Measurements from ENCODE around the gene B3GNT3. TPM values are rescaled to one million over a fixed set of nuclear protein-coding genes. Genes with fewer than 3 reads are reported as not detected.
A peak's percentile ranks its signal among the peaks of the same experiment; 100 is the strongest.

The B3GNT3 gene
- total and polyA plus RNA-seq, 2 of the 13 experiments (the other 11 are each of a cell fraction or from before 2014, with no cell fraction given), result 0.86 to 4.0 TPM

DNA sequence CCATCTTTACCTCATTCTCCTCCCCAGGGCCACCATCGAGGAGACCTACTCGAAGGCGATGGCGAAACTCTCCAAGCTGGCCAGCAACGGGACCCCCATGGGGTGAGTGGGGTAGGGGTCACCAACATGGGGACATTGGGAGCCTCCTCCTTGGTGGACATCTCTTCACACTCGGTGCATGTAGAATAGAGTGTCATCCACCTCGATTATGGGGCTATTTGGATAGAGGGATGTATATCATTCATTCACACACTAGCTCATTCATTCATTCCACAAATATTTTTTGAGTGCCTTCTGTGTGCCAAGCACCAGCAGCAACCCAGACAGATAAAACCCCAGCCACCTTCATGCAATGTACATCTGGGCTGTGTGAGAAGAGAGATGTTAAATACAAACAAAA is 30.6 kb upstream of the B3GNT3 start:
- DNase-seq (ENCODE audit: low spot score) (no peak), FAIRE-seq (no peak), ATAC-seq (no peak)
- no peaks in the 10 kb centered on the region for H3K9me3 ChIP-seq (ENCODE audit: low read length)
- H3K4me2 ChIP-seq (ENCODE audit: low read depth, low read length), result no peak overlapping the region
- H3K27me3 ChIP-seq (ENCODE audit: control insufficient read depth in 1 of 2, insufficient read depth in 2 of 2, low read length in 2 of 2), result no peaks in the 10 kb centered on the region
- H3K79me2 ChIP-seq (ENCODE audit: insufficient read depth, low read length), result no peaks in the 10 kb centered on the region
- no peak overlapping the region for H3K9ac ChIP-seq (ENCODE audit: insufficient read depth, low read depth, low read length)
- no TSS peak for BruUV-seq (replicated peaks)
- no peak overlapping the region for H3K4me3 ChIP-seq (replicated peaks in 1 of 3; ENCODE audit: insufficient read depth in 1 of 3, low read depth in 2 of 3, low read length in 3 of 3)
- no peaks in the 10 kb centered on the region for H4K20me1 ChIP-seq (ENCODE audit: insufficient read depth, low read length)
- intact Hi-C loops (cut with micrococcal nuclease; ENCODE audit: unreplicated experiment) (no loop called here), in situ Hi-C loops (cut with HindIII; ENCODE audit: extremely low pct_ligation_motif_present, low pct_unique_long_range_greater_than_20kb) (no loop called here)
- ChIA-PET POLR2A (no interaction called here), CTCF (ENCODE audit: low intra/inter-chr PET ratio, low total read pairs) (no interaction called here)
- TF ChIP-seq NR3C1 (CRISPR knock-in tag; IDR thresholded peaks at IDR 0.05) (no peak), ZNF24 (IDR thresholded peaks at IDR 0.05) (0 out of 2 replicates have a peak, but pooled peaks have one; percentile 47), SAFB2 (CRISPR knock-in tag; IDR thresholded peaks at IDR 0.05; ENCODE audit: borderline replicate concordance, low read depth) (no peak), KDM1A (CRISPR knock-in tag; IDR thresholded peaks at IDR 0.05) (no peak), MIER2 (CRISPR knock-in tag; IDR thresholded peaks at IDR 0.05) (no peak)
- TF ChIP-seq, protein P1, sequence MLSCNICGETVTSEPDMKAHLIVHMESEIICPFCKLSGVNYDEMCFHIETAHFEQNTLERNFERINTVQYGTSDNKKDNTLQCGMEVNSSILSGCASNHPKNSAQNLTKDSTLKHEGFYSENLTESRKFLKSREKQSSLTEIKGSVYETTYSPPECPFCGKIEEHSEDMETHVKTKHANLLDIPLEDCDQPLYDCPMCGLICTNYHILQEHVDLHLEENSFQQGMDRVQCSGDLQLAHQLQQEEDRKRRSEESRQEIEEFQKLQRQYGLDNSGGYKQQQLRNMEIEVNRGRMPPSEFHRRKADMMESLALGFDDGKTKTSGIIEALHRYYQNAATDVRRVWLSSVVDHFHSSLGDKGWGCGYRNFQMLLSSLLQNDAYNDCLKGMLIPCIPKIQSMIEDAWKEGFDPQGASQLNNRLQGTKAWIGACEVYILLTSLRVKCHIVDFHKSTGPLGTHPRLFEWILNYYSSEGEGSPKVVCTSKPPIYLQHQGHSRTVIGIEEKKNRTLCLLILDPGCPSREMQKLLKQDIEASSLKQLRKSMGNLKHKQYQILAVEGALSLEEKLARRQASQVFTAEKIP (CRISPR knock-in tag; IDR thresholded peaks at IDR 0.05; ENCODE audit: borderline replicate concordance), result no peak
- TF ChIP-seq, protein P2, sequence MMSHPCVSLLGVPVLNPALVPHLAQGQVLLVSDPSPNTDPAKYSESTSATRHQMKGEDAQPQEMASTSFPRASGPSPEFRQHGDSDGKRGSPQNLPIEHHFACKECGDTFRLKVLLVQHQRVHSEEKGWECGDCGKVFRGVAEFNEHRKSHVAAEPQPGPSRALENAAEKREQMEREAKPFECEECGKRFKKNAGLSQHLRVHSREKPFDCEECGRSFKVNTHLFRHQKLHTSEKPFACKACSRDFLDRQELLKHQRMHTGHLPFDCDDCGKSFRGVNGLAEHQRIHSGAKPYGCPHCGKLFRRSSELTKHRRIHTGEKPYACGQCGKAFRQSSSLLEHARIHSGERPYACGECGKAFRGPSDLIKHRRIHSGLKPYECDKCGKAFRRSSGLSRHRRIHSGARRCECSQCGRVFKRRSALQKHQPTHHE (CRISPR knock-in tag; IDR thresholded peaks at IDR 0.05; ENCODE audit: borderline replicate concordance), result no peak
- no peak overlapping the region for H2AFZ ChIP-seq (ENCODE audit: low read length)
- no peaks in the 10 kb centered on the region for H3K36me3 ChIP-seq (replicated peaks in 1 of 2; ENCODE audit: control insufficient read depth in 1 of 2, insufficient read depth in 2 of 2, low read length in 2 of 2)
- H3K27ac ChIP-seq (ENCODE audit: extremely low read length, insufficient read depth, low read length), result no peak overlapping the region
- WGBS (ENCODE audit: low lambda C conversion rate), result 90% methylated on average over 7 of the region's 7 CpGs
- H3K4me1 ChIP-seq (ENCODE audit: insufficient read depth, low read length), result peaks cover 28% of the 10 kb centered on the region

All from HepG2 (cell line).